ENCODE data around the gene HNRNPLL.

HNRNPLL gene

GRCh38 chr2:38524580-38524979 is 78.1 kb downstream of the HNRNPLL start:
- DNase-seq, result no peak

DNA sequence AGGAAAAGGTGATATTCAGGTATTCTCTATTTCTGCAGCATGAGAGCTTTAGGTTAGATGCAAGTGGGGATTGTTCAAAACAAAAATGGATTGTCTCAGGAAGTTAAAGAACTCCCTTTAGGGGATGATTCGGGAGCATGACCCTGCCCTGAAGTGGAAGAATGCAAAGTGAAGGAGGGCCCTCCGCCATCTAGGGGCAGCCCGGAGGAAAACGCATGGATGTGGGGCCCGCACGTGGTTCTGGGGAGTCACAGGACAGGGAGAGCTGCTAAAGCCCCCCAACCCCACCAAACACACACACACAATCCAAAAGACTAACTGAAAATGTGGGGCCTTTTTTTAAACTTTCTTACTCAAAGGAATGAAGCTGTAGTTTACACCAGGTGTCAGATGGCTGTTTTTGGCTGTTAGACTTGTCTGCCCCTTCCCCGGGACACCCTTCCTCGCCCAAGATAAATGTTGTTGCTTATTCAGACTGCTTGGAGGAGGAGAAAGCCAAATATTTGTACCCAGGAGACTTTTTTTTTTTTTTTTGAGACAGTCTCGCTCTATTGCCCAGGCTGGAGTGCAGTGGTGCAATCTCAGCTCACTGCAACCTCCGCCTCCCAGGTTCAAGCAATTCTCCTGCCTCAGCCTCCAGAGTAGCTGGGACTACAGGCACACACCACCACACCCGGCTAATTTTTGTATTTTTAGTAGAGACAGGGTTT is 78.8 kb downstream of the HNRNPLL start:
- no peak for DNase-seq

DNA sequence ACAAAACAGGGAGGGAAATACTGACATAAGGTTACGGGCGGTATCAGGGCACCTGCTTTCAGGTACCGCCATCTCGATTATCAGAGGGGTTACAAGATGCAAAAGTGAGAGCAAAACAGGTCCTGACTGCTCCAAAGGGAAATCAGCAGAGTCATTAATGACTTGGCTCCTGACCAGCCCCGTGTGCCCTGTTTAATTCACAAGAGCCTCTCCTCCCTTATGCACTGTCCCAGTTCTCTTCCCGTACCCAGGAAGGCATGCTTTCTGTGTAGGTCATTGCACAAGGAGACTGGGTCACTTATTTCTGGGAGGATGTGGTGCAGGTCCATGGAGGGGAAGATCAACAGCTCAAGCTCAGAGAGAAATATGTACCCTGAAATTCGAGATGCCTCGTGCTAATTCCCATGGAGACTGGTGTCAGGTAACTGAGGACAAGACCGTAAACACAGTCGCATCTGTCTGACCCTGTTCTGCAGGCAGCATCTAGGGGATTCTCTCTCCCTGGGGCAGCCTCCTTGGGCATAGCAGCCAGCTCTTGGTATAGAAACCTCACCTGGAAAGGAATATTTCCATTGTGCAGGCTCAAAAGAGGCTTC is 79.9 kb downstream of the HNRNPLL start:
- DNase-seq, result no peak

- no peak for DNase-seq
Observed at GRCh38 chr2:38521835-38522234, 80.9 kb downstream of the HNRNPLL start.

DNA sequence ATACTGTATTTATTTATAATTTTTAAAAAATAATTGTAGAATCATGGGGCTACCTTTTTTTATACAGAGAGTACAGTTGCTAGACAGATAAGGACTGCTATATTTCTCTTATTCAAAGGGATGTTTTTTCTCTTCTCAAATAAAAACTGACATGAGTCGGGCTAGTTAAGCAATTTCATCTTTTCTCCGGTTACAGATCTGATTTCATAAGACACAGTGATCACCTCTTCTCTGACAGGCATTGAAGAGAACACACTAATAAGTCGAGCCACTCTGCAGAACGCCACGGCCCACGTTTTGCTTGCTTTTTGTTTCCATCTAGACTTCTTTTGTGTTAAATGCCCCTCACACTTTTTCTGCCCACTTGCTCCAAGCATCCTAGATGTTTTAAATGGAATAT is 85.4 kb downstream of the HNRNPLL start:
- DNase-seq, result no peak

DNA sequence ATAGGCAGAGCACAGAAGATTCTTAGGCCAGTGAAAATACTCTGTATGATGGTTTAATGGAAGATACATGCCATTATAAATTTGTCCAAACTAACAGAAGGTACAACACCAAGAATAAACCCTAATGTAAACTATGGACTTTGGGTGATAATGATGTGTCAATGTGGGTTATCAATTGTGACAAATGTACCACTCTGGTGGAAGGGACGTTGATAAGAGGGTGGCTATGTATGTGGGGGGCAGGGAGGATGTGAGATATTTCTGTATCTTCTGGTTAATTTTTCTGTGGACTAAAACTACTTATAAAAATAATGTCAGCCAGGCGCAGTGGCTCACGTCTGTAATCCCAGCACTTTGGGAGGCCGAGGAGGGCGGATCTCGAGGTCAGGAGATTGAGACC is 86.2 kb downstream of the HNRNPLL start:
- no peak for DNase-seq

- DNase-seq, result no peak
Observed at GRCh38 chr2:38516122-38516521, 86.6 kb downstream of the HNRNPLL start.

- DNase-seq, result no peak
Observed at GRCh38 chr2:38515155-38516074, 87.3 kb downstream of the HNRNPLL start.

GRCh38 chr2:38514603-38515154 is 88.0 kb downstream of the HNRNPLL start:
- DNase-seq, result no peak

- no peak for DNase-seq
Observed at GRCh38 chr2:38512211-38512610, 90.5 kb downstream of the HNRNPLL start.
